Type B pancreatic cell (in vitro differentiated cells): Measurements from ENCODE around the gene AKIRIN1. TPM values are rescaled to one million over a fixed set of nuclear protein-coding genes. Genes with fewer than 3 reads are reported as not detected.

Experiments used
- DNase-seq: peaks from one replicate; pipeline ENCODE4 v3.0.0; 2021; ENCODE audit warnings: mixed read lengths; ENCODE audit not compliant: unreplicated experiment; ENCODE audit errors: extremely low spot score
- H3K27ac Mint-ChIP-seq: 2 replicates; pipeline ENCODE4 v1.8.0; 2021; ENCODE audit warnings: mild to moderate bottlenecking, mixed read lengths
- H3K27me3 Mint-ChIP-seq: 2 replicates; pipeline ENCODE4 v1.8.0; 2021; ENCODE audit warnings: mixed read lengths
- H3K36me3 Mint-ChIP-seq: 2 replicates; pipeline ENCODE4 v1.8.0; 2021; ENCODE audit warnings: mixed read lengths
- H3K4me1 Mint-ChIP-seq: one replicate; pipeline ENCODE4 v1.8.0; 2021; ENCODE audit warnings: mixed read lengths; ENCODE audit not compliant: unreplicated experiment
- H3K4me3 Mint-ChIP-seq: 2 replicates; pipeline ENCODE4 v1.8.0; 2021; ENCODE audit warnings: mild to moderate bottlenecking, mixed read lengths
- H3K9me3 Mint-ChIP-seq: 2 replicates; pipeline ENCODE4 v1.8.0; 2021; ENCODE audit warnings: mixed read lengths
- total RNA-seq: library from RNA; stranded (reverse); gene quantifications from 2 replicates; pipeline ENCODE4 v1.2.1, GENCODE V29; 2021; ENCODE audit warnings: low replicate concordance
- TF ChIP-seq, protein P1 (sequence below): fragments of 200-600 bp; sonication (generic); conservative IDR thresholded peaks from 2 replicates; pipeline ENCODE4 v1.5.0; 2021; ENCODE audit warnings: antibody characterized with exemption, mild to moderate bottlenecking

Gene AKIRIN1
- total RNA-seq, 1 donor from 2014 or later: 73.0 TPM

DNA sequence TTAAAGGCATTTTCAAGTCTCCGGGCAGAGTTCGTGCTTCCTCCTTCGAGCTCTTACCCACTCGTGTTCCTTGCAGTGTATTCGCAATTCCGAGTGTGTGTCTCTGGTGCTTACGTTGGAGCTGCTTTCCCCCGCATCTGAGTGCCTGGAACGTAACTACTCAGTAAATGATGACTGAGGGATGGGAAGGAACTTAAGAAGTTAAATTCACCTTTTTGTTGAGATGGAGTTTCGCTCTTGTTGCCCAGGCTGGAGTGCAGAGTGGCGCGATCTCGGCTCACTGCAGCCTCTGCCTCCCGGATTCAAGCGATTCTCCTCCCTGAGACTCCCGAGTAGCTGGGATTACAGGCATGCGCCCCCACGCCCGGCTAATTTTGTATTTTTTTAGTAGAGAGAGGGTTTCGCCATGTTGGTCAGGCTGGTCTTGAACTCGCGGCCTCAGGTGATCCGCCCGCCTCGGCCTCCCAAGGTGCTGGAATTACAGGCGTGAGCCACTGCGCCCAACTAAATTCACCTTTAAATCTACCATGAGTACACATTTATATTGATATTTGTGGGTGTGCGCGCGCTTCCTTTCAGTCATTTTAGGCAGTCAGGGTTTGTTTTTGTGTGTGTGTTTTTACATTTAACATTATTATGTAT lies 35.9 kb downstream of the AKIRIN1 start:
- H3K4me3 Mint-ChIP-seq: peak overlapping the region; percentile 96
- TF ChIP-seq, protein P1, sequence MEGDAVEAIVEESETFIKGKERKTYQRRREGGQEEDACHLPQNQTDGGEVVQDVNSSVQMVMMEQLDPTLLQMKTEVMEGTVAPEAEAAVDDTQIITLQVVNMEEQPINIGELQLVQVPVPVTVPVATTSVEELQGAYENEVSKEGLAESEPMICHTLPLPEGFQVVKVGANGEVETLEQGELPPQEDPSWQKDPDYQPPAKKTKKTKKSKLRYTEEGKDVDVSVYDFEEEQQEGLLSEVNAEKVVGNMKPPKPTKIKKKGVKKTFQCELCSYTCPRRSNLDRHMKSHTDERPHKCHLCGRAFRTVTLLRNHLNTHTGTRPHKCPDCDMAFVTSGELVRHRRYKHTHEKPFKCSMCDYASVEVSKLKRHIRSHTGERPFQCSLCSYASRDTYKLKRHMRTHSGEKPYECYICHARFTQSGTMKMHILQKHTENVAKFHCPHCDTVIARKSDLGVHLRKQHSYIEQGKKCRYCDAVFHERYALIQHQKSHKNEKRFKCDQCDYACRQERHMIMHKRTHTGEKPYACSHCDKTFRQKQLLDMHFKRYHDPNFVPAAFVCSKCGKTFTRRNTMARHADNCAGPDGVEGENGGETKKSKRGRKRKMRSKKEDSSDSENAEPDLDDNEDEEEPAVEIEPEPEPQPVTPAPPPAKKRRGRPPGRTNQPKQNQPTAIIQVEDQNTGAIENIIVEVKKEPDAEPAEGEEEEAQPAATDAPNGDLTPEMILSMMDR: no peak
- H3K9me3 Mint-ChIP-seq: no peaks in the 10 kb centered on the region
- DNase-seq: no peak
- peak overlapping the region; percentile 95 for H3K27ac Mint-ChIP-seq
- peaks cover 14% of the 10 kb centered on the region for H3K36me3 Mint-ChIP-seq
- H3K27me3 Mint-ChIP-seq: no peaks in the 10 kb centered on the region
- H3K4me1 Mint-ChIP-seq: peaks cover 8% of the 10 kb centered on the region

DNA sequence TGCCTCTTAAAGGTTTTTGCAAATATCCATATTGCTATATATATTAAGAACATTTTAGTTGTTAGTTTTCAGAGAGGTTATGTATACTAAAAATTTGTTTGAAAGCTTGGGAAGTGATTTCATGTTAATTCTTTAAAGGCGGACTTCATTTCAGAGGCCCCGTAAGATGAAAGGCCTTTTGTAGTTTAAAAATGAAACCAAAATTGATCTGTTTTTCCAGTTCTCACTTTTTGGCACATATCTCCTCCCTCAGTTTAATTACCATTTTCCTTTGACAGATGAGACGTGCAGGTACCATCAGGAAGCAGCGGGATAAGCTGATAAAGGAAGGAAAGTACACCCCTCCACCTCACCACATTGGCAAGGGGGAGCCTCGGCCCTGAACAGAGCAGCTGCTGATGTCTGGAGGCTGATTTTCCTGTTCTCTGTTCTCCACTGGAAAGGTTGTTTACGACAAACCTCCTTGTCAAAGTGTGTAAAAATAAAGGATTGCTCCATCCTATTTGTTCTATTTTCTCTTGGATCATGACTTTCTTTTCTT lies 43.1 kb downstream of the AKIRIN1 start:
- H3K4me1 Mint-ChIP-seq: no peaks in the 10 kb centered on the region
- no peak overlapping the region for H3K4me3 Mint-ChIP-seq
- TF ChIP-seq, protein P1: no peak
- no peak for DNase-seq
- H3K9me3 Mint-ChIP-seq: no peaks in the 10 kb centered on the region
- H3K27ac Mint-ChIP-seq: no peak overlapping the region
- no peaks in the 10 kb centered on the region for H3K27me3 Mint-ChIP-seq
- peaks cover 30% of the 10 kb centered on the region for H3K36me3 Mint-ChIP-seq

DNA sequence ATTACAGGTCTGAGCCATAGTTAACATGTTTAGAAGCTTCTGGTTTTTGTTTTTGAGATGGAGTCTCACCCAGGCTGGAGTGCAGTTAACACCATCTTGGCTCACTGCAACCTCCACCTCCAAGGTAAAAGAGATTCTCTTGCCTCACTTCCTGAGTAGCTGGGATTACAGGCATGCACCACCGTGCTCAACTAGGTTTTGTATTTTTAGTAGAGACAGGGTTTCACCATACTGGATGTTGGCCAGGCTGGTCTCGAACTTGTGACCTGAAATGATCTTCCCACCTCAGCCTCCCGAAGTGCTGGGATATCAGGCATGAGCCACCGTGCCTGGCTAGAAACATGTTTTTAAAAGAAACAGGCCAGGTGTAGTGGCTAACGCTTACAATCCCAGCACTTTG lies 45.6 kb downstream of the AKIRIN1 start:
- peaks cover 26% of the 10 kb centered on the region for H3K36me3 Mint-ChIP-seq
- no peaks in the 10 kb centered on the region for H3K27me3 Mint-ChIP-seq
- H3K4me1 Mint-ChIP-seq: no peaks in the 10 kb centered on the region
- H3K4me3 Mint-ChIP-seq: no peak overlapping the region
- no peak for DNase-seq
- no peak overlapping the region for H3K27ac Mint-ChIP-seq
- H3K9me3 Mint-ChIP-seq: no peaks in the 10 kb centered on the region
- TF ChIP-seq, protein P1: no peak

DNA sequence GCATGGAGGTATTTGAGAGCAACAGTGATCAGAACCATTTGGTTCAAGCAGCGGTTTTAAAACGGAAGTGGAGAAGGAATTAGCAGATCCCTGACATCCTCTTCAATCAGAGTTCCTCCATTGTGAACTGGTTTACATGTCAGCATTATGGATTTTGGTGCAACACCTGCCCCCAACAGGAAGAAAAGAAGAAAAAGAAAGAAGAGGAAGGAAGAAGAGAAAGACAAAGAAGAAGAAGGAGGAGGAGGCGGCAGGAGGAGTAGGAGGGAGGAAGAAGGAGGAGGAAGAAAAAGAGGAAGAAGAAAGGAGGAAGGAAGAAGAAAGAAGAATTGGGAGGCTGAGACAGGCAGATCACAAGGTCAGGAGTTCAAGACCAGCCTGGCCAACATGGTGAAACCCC lies 52.4 kb downstream of the AKIRIN1 start:
- Mint-ChIP-seq H3K27me3 (no peaks in the 10 kb centered on the region), H3K4me3 (no peak overlapping the region), H3K4me1 (peaks cover 11% of the 10 kb centered on the region), H3K27ac (no peak overlapping the region), H3K36me3 (peaks cover 25% of the 10 kb centered on the region), H3K9me3 (no peaks in the 10 kb centered on the region)
- no peak for DNase-seq
- TF ChIP-seq, protein P1: no peak

DNA sequence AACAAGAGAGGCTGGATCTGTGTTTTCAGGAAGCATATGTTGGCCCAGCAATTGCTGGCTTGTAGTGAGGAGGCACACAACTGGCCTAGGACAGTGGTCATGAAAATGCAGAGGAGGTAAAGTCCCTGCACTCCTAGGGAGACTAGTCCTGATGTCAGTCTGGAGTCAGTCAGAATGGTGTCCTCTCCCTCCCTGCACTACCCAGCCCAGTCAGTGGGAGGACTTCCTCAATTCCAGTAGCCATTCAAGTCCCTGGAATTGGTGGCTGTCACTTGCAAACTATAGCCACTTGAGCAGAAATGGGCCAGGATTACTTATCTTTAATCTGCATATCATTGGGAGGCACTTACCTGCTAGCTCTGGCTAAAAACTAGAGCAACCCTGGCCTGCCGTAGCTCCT lies 53.7 kb downstream of the AKIRIN1 start:
- TF ChIP-seq, protein P1: no peak
- H3K36me3 Mint-ChIP-seq: peaks cover 20% of the 10 kb centered on the region
- no peaks in the 10 kb centered on the region for H3K9me3 Mint-ChIP-seq
- H3K27me3 Mint-ChIP-seq: no peaks in the 10 kb centered on the region
- H3K4me3 Mint-ChIP-seq: no peak overlapping the region
- no peak for DNase-seq
- H3K27ac Mint-ChIP-seq: no peak overlapping the region
- H3K4me1 Mint-ChIP-seq: peaks cover 11% of the 10 kb centered on the region
